Small intestine (tissue), 7 donors: Measurements from ENCODE around the gene USP48. TPM values are rescaled to one million over a fixed set of nuclear protein-coding genes. Genes with fewer than 3 reads are reported as not detected.

ENCODE experiments used
- DNase-seq, 2 donors: peaks; one replicate each; pipeline versions ENCODE4 v3.0.0 to v3.0.0-alpha.2; 2013
- FAIRE-seq: peaks from 2 replicates; lab custom pipeline; 2012; peaks lifted over from hg19 to GRCh38; lab: Jason Lieb, UNC
- H3K27ac ChIP-seq, 3 donors: one replicate each; pipeline ENCODE4 v1.5.1; 2013; ENCODE audit warnings: low read length in 2 of 3, mild to moderate bottlenecking in 2 of 3, control low read depth in 1 of 3, inconsistent platforms in 1 of 3, low read depth in 1 of 3, moderate library complexity in 1 of 3
- H3K27me3 ChIP-seq, 3 donors: one replicate each; pipeline ENCODE4 v1.6.1; 2013; ENCODE audit warnings: low read length in 3 of 3, inconsistent platforms in 1 of 3; ENCODE audit not compliant: control insufficient read depth in 3 of 3, insufficient read depth in 3 of 3
- H3K36me3 ChIP-seq, 3 donors: one replicate each; pipeline ENCODE4 v1.6.1; 2013; ENCODE audit warnings: low read length in 3 of 3, inconsistent platforms in 1 of 3, low read depth in 1 of 3, mild to moderate bottlenecking in 1 of 3, moderate library complexity in 1 of 3; ENCODE audit not compliant: control insufficient read depth in 3 of 3, insufficient read depth in 2 of 3
- H3K4me1 ChIP-seq, 3 donors: one replicate each; pipeline ENCODE4 v1.6.1; 2013; ENCODE audit warnings: low read length in 2 of 3, inconsistent platforms in 1 of 3, low read depth in 1 of 3, mild to moderate bottlenecking in 1 of 3, moderate library complexity in 1 of 3; ENCODE audit not compliant: control insufficient read depth in 3 of 3, insufficient read depth in 2 of 3
- H3K4me3 ChIP-seq, 3 donors: one replicate each; pipeline ENCODE4 v1.5.1; 2013; ENCODE audit warnings: low read length in 3 of 3, control low read depth in 1 of 3, inconsistent platforms in 1 of 3, low read depth in 1 of 3, mild to moderate bottlenecking in 1 of 3, moderate library complexity in 1 of 3
- H3K9me3 ChIP-seq, 2 donors: one replicate each; pipeline ENCODE4 v1.6.1; 2013; ENCODE audit warnings: low read depth in 1 of 2, low read length in 1 of 2; ENCODE audit not compliant: control insufficient read depth in 2 of 2, insufficient read depth in 1 of 2
- WGBS, 3 donors: extraction: QIAGEN DNeasy Blood & Tissue Kit; methylation state at CpG; one replicate each; pipeline ENCODE4 v1.1.7; 2013; 5-methylcytosine and 5-hydroxymethylcytosine counted together
- polyA plus RNA-seq, 4 donors: library from polyadenylated mRNA; stranded (reverse) in 3 of 4; unstranded in 1 of 4; fragments of 200-250 nt in 3 of 4; fragments of 120-200 nt in 1 of 4; gene quantifications; one replicate each; pipeline versions ENCODE4 v1.2.1 to v1.2.3, GENCODE V29; 2013
- donor health status: healthy with polysubstance abuse.
- donor health status: control.
- donor health status: control.
- donor health status: Bipolar disorder and iron deficiency.
- donor health status: healthy.

Gene USP48
- polyA plus RNA-seq, 4 donors: 15.1 to 43.1 (median 17.8) TPM

DNA sequence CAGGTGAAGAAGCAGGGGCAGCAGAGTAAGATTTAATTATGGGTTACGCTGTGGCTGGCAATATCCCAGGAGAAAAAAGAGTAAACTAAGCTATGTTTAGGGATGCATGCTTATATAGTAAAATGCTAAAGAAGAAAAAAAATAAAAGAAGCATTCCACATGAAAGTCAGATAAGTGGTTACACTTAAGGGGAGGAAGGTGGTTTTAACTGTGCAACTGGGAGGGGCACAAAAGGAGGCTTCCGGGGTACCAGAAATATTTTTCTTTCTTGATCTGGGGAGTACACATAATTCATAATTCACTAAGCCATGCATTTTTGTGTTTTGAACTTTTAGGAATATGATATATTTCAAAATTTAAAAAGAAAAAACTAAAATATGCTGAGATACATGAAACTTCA lies 39.5 kb downstream of the USP48 start:
- WGBS, 3 donors: 94 to 96% (median 95%) methylated on average over 2 of the region's 2 CpGs
- no peak for FAIRE-seq
- DNase-seq: no peak

DNA sequence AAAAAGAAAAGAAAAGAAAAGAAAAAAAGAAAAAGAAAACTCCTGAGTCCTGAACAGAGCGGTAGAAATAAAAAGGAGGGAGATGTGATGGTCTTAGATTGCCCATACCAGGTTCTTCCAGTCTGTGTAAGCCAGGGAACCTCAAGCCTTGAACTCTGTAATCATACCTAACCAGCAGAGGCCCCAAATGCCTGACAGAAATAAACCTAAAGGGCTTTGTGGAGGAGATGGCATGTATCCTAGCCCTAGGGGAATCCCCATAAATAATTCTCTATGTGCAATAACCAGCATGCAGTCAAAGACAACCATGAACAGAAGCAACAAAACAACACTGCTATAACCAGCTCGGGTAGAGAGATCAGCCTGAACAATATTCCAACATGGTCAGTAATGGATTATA lies 40.4 kb downstream of the USP48 start:
- no peak overlapping the region for H3K4me3 ChIP-seq
- H3K4me1 ChIP-seq: no peaks in the 10 kb centered on the region
- H3K36me3 ChIP-seq: peaks cover 2 to 31% (median 3%) of the 10 kb centered on the region in 3 donors
- FAIRE-seq (no peak), DNase-seq (no peak)
- no peak overlapping the region for H3K27ac ChIP-seq
- no peaks in the 10 kb centered on the region for H3K27me3 ChIP-seq
- no peaks in the 10 kb centered on the region for H3K9me3 ChIP-seq
- WGBS, 3 donors: 94 to 95% (median 95%) methylated on average over 2 of the region's 2 CpGs

More for the DNA sequence above, 39.5 kb downstream of the USP48 start:
- Histone ChIP-seq H3K27ac (no peak overlapping the region), H3K4me1 (no peaks in the 10 kb centered on the region), H3K4me3 (no peak overlapping the region), H3K27me3 (no peaks in the 10 kb centered on the region), H3K36me3 (peaks cover 2 to 28% (median 4%) of the 10 kb centered on the region in 3 donors), H3K9me3 (no peaks in the 10 kb centered on the region)

DNA sequence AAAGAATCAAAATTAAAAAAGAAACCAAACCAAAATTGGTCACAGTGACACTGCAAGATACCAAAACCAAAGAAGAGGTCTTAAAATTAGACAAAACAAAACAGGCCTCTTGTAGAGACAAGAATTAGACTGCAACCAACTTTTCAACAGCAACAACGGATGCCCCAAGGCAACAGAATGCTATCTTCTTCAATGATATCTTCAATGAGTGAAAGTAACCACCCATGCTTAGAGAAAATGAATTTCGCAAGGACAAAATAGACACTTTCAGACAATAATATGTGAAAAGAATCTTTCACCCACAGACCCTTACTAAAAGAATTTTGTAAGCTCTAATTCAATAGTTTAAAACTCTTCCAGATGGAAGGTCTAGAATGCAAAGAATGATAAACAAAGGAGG lies 41.7 kb downstream of the USP48 start:
- Histone ChIP-seq H3K9me3 (no peaks in the 10 kb centered on the region), H3K27me3 (no peaks in the 10 kb centered on the region), H3K27ac (no peak overlapping the region), H3K4me3 (no peak overlapping the region), H3K36me3 (peaks cover 5 to 30% (median 6%) of the 10 kb centered on the region in 3 donors), H3K4me1 (no peaks in the 10 kb centered on the region)
- FAIRE-seq (no peak), DNase-seq (no peak)
- 93 to 98% (median 97%) methylated on average over 2 of the region's 2 CpGs for WGBS, 3 donors

DNA sequence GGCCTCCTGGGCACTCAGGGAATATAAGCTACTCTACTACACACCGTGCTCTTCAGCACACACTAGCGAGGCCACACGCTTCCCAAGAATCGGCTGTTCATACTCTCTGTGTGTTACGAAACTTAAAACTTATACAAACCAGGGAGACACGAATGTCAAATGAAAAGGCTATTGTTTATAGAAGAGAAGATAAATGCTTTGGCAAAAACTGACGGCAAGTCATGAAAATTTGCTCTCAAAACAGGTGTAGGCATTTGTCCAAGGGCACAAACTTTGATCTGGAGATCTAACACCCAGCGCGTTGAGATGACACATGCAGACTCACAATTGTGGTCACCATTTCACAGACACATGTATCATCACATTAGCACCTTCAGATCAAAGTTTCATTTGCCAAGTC lies 46.1 kb downstream of the USP48 start:
- Histone ChIP-seq H3K4me3 (no peak overlapping the region), H3K27me3 (no peaks in the 10 kb centered on the region), H3K4me1 (no peaks in the 10 kb centered on the region), H3K27ac (no peak overlapping the region), H3K9me3 (no peaks in the 10 kb centered on the region), H3K36me3 (peaks cover 6 to 39% (median 15%) of the 10 kb centered on the region in 3 donors)
- 80 to 85% (median 82%) methylated on average over 9 of the region's 9 CpGs for WGBS, 3 donors
- FAIRE-seq: no peak
- no peak for DNase-seq

DNA sequence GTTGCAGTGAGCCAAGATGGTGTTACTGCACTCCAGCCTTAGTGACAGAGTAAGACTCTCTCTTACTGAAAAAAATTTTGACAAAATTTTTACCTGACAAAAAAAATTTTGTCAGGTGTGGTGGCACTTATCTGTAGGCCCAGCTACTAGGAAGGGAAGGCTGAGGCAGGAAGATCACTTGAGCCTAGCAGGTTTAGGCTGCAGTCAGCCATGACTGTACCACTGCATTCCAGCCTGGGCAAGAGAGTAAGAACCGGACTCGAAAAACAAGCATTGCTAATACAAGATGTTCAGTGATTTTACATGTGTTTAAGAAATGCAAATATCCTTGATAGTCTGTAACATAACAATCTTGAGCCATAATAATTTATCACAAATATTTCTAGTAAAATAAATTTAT lies 46.9 kb downstream of the USP48 start:
- WGBS, 3 donors: 93 to 97% (median 96%) methylated on average over 2 of the region's 2 CpGs
- FAIRE-seq (no peak), DNase-seq (no peak)
- Histone ChIP-seq H3K27ac (no peak overlapping the region), H3K27me3 (no peaks in the 10 kb centered on the region), H3K36me3 (peaks cover 6 to 42% (median 17%) of the 10 kb centered on the region in 3 donors), H3K4me3 (no peak overlapping the region), H3K9me3 (no peaks in the 10 kb centered on the region), H3K4me1 (no peaks in the 10 kb centered on the region)

DNA sequence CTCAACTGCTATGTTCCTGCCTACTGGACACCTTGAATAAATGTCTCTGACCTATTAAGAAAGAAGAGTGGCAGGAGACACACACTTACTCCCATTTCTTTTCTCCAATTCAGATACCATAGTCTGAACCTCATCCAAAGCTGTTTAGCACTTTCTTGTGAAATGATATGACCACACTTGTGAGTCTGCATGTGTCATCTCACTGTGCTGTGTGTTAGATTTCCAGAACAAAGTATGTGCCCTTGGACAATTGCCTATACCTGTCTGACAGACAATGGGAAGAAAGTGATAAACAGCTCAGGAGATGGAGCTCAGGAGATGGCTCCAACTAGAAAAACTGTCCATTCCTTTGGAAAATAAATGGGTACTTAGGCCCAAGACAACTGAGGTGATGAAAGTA lies 48.4 kb downstream of the USP48 start:
- Histone ChIP-seq H3K9me3 (no peaks in the 10 kb centered on the region), H3K4me3 (no peak overlapping the region), H3K27ac (no peak overlapping the region), H3K36me3 (peaks cover 6 to 44% (median 15%) of the 10 kb centered on the region in 3 donors), H3K27me3 (no peaks in the 10 kb centered on the region), H3K4me1 (no peaks in the 10 kb centered on the region)
- DNase-seq: no peak
- FAIRE-seq: no peak

DNA sequence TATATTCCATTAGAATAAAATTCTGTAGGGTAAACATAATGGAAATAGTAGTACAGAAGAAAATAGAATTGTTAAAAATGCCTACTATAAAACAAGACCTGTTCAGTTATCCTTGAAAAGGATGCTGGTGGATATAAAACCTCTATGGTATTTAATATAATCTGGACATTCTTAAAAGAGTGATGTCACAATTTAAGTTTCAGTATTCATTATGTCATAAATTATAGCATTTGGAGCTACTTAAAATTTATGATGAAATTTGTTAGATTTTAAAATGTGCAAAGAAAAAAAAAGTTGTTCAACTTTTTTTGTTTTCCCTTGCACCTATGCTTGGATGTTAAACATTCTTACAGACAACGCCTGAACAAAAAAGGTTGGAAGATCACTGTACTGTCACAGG lies 50.3 kb downstream of the USP48 start:
- Histone ChIP-seq H3K9me3 (no peaks in the 10 kb centered on the region), H3K36me3 (peaks cover 6 to 40% (median 15%) of the 10 kb centered on the region in 3 donors), H3K4me3 (no peak overlapping the region), H3K27me3 (no peaks in the 10 kb centered on the region), H3K27ac (no peak overlapping the region), H3K4me1 (no peaks in the 10 kb centered on the region)
- WGBS, 3 donors: 0% methylated on average over 1 of the region's 1 CpG
- no peak for DNase-seq
- no peak for FAIRE-seq

DNA sequence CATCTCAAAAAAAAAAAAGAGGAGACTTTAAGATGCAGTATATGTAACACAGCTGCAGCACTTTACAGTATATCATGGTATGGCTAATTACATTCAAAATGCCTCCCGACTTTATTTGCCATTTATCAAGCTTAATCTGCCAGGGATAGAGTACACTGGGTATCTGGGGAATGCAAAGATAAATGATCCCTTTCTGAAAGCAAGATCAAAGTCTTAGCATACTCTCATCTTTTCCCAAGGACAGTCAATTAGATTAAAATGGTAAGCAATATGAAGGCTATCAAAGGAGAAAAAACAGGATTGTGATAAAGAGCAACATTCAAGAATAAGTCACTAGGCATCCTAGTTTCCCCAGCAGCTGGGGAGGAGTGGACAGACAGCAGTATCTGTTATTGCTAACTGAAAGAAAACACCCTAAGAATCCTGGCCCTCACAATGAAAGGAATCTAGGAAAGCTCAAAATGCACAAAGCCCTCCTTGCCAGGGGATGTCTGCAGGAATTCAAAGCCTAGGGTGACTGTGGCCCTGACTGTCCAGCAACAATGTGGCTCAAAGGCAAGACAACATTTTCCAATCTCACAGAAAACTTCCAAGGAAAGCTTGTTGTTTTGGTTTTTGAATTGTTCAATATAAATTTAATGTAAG lies 57.1 kb downstream of the USP48 start:
- Histone ChIP-seq H3K27ac (no peak overlapping the region), H3K9me3 (no peaks in the 10 kb centered on the region), H3K27me3 (no peaks in the 10 kb centered on the region), H3K4me3 (no peak overlapping the region), H3K4me1 (peaks cover 0 to 4% (median 0%) of the 10 kb centered on the region in 3 donors), H3K36me3 (peaks cover 8 to 26% (median 8%) of the 10 kb centered on the region in 3 donors)
- DNase-seq (peak in 1 of 2 donors; percentile 65), FAIRE-seq (no peak)
- 29 to 58% (median 46%) methylated on average over 1 of the region's 1 CpG for WGBS, 3 donors

DNA sequence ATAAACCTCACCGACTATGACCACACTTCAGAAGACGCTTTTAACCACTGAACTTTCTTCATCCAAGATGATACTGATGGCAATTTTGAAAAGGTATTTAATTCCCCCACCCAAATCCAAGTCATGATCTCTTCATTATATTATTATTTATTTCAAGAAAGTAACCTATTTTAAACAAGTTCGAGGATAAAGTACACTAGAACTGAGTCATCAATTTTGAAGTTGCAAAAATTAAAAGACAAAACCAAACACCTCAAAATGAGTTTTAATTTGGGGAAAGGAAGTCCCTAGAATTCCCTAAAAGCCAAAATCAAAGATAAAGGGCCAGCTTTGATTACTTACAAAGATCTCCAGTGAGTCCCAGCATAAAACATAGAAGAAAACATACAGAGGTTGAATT lies 58.4 kb downstream of the USP48 start:
- Histone ChIP-seq H3K36me3 (peaks cover 8 to 27% (median 10%) of the 10 kb centered on the region in 3 donors), H3K4me3 (no peak overlapping the region), H3K27ac (no peak overlapping the region), H3K9me3 (no peaks in the 10 kb centered on the region), H3K4me1 (peaks cover 0 to 4% (median 0%) of the 10 kb centered on the region in 3 donors), H3K27me3 (no peaks in the 10 kb centered on the region)
- FAIRE-seq: no peak
- no peak for DNase-seq
- 90 to 94% (median 91%) methylated on average over 3 of the region's 3 CpGs for WGBS, 3 donors
